Adrenal gland (tissue), 5 donors: Measurements from ENCODE around the gene UCK1.

Experiments used
- CTCF ChIP-seq, 6 experiments: fragments of 450-650 bp in 4 of 6; fragments of 200-600 bp in 2 of 6; sonication (generic) in 1 of 6; IDR thresholded peaks; 1 replicate in 5 of 6; 2 replicates in 1 of 6; pipeline versions ENCODE4 v1.5.1 to v1.8.0; 2016 to 2021; ENCODE audit warnings: antibody characterized with exemption in 6 of 6, mild to moderate bottlenecking in 2 of 6, moderate library complexity in 1 of 6
- POLR2A ChIP-seq, 2 donors: fragments of 450-650 bp; IDR thresholded peaks; one replicate each; pipeline ENCODE4 v1.6.1; 2017; ENCODE audit warnings: antibody characterized with exemption in 2 of 2, mild to moderate bottlenecking in 2 of 2, moderate library complexity in 1 of 2
- donor health status: DM: no; HTN: no; CAD: no.

- no peak for TF ChIP-seq CTCF (IDR thresholded peaks at IDR 0.05)
- no peak for TF ChIP-seq POLR2A (IDR thresholded peaks at IDR 0.05)
These were observed 19.2 kb downstream of the UCK1 start for GRCh38 chr9:131511880-131512279.
